Medulla oblongata (tissue), 1 donor: ENCODE results near the gene TUBA8.
"Not testable (repeated sequence)": the region's sequence is repeated elsewhere in the genome, so short reads cannot be mapped to it uniquely, and the experiment has no call there.

Experiments
- DNase-seq: peaks from one replicate; pipeline ENCODE4 v3.0.0-alpha.2; 2015; ENCODE audit errors: extremely low spot score

TUBA8 gene

GRCh38 chr22:18110194-18110953, at the start of gene TUBA8:
Gene TUBA8, plus strand, starts transcription at chr22:18110809. Its CDS starts 57 bp downstream, at chr22:18110866.
- no peak for DNase-seq

- DNase-seq: no peak
Measured at GRCh38 chr22:18062421-18062820, 48.2 kb upstream of the TUBA8 start.

GRCh38 chr22:18063306-18063705, 47.3 kb upstream of the TUBA8 start:
- DNase-seq: no peak

GRCh38 chr22:18063715-18064114, 46.9 kb upstream of the TUBA8 start:
- DNase-seq: not testable (repeated sequence)

- DNase-seq: no peak
Measured at GRCh38 chr22:18064636-18065035, 46.0 kb upstream of the TUBA8 start.

GRCh38 chr22:18065256-18065655, 45.4 kb upstream of the TUBA8 start:
- no peak for DNase-seq

GRCh38 chr22:18066181-18066859, 44.3 kb upstream of the TUBA8 start:
- DNase-seq: no peak

GRCh38 chr22:18067121-18067520, 43.5 kb upstream of the TUBA8 start:
- DNase-seq: no peak

GRCh38 chr22:18067548-18068341, 42.9 kb upstream of the TUBA8 start:
- no peak for DNase-seq

GRCh38 chr22:18068381-18068988, 42.1 kb upstream of the TUBA8 start:
- DNase-seq: no peak

GRCh38 chr22:18069041-18069440, 41.6 kb upstream of the TUBA8 start:
- no peak for DNase-seq

GRCh38 chr22:18070041-18070440, 40.6 kb upstream of the TUBA8 start:
- DNase-seq: no peak

GRCh38 chr22:18070556-18071306, 39.9 kb upstream of the TUBA8 start:
- no peak for DNase-seq

- DNase-seq: not testable (repeated sequence)
Measured at GRCh38 chr22:18071307-18071967, 39.2 kb upstream of the TUBA8 start.

GRCh38 chr22:18071968-18072310, 38.7 kb upstream of the TUBA8 start:
- no peak for DNase-seq

GRCh38 chr22:18073467-18073866, 37.1 kb upstream of the TUBA8 start:
- DNase-seq: no peak

- not testable (repeated sequence) for DNase-seq
Measured at GRCh38 chr22:18073927-18074326, 36.7 kb upstream of the TUBA8 start.

- no peak for DNase-seq
Measured at GRCh38 chr22:18075101-18075719, 35.4 kb upstream of the TUBA8 start.

- peak; percentile 98 for DNase-seq
Measured at GRCh38 chr22:18075720-18076497, 34.7 kb upstream of the TUBA8 start.
